ENCODE results near the gene MEIS2.

The MEIS2 gene

DNA sequence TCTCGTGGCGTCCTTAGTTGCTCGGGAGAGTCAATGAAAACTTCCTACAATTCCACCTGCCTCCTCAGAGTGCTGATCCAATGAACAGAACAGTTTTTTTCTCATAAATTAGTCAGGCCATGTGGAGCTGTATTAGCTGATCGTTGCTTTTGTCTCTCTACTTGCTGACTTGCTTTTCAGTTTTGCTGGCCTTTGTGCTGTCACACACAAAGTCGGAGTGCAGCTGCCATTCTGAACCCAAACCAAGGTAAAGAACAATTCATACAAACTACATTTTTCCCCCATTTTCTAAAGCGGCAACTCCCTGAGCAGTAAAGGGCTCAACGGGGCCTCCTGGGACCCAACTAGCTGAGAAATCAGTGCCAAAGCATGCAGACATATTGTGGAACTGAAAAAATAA, 43.1 kb downstream of the MEIS2 start:
- H3K36me3 ChIP-seq (ENCODE audit: insufficient read depth), result no peaks in the 10 kb centered on the region

GRCh38 chr15:37056177-37057121, 43.9 kb downstream of the MEIS2 start:
- Histone ChIP-seq H3K27ac (no peak overlapping the region), H3K36me3 (ENCODE audit: insufficient read depth) (no peaks in the 10 kb centered on the region), H3K4me2 (no peak overlapping the region)

More for the DNA sequence above, 43.1 kb downstream of the MEIS2 start:
- no peak for TF ChIP-seq CTCF (conservative IDR thresholded peaks at IDR 0.05; ENCODE audit: low read depth, low read length)
- no peaks in the 10 kb centered on the region for H4K20me1 ChIP-seq (ENCODE audit: insufficient read depth)
- no peaks in the 10 kb centered on the region for H3K27me3 ChIP-seq (ENCODE audit: insufficient read depth, low read depth)
- H3K79me2 ChIP-seq (ENCODE audit: insufficient read depth, low read depth), result no peaks in the 10 kb centered on the region
- H2AFZ ChIP-seq (ENCODE audit: low read depth), result no peak overlapping the region
- no peaks in the 10 kb centered on the region for H3K4me1 ChIP-seq (ENCODE audit: low read depth, poor library complexity, severe bottlenecking)
- H3K27ac ChIP-seq, result no peak overlapping the region
- no peak overlapping the region for H3K4me2 ChIP-seq
- H3K4me3 ChIP-seq (IDR thresholded peaks at IDR 0.05; ENCODE audit: insufficient read depth, low read depth, low read length), result no peak overlapping the region
- H3K9ac ChIP-seq, result no peak overlapping the region

GRCh38 chr15:37055481-37055880, 44.9 kb downstream of the MEIS2 start:
- H3K4me3 ChIP-seq (IDR thresholded peaks at IDR 0.05; ENCODE audit: insufficient read depth, low read depth, low read length), result no peak overlapping the region

More at GRCh38 chr15:37056177-37057121, 43.9 kb downstream of the MEIS2 start:
- H3K79me2 ChIP-seq (ENCODE audit: insufficient read depth, low read depth), result no peaks in the 10 kb centered on the region
- no peak overlapping the region for H3K4me3 ChIP-seq (IDR thresholded peaks at IDR 0.05; ENCODE audit: insufficient read depth, low read depth, low read length)
- H3K27me3 ChIP-seq (ENCODE audit: insufficient read depth, low read depth), result no peaks in the 10 kb centered on the region
- no peak overlapping the region for H3K9ac ChIP-seq
- H3K4me1 ChIP-seq (ENCODE audit: low read depth, poor library complexity, severe bottlenecking), result no peaks in the 10 kb centered on the region
- TF ChIP-seq CTCF (conservative IDR thresholded peaks at IDR 0.05; ENCODE audit: low read depth, low read length), result no peak
- no peaks in the 10 kb centered on the region for H4K20me1 ChIP-seq (ENCODE audit: insufficient read depth)
- H2AFZ ChIP-seq (ENCODE audit: low read depth), result no peak overlapping the region

DNA sequence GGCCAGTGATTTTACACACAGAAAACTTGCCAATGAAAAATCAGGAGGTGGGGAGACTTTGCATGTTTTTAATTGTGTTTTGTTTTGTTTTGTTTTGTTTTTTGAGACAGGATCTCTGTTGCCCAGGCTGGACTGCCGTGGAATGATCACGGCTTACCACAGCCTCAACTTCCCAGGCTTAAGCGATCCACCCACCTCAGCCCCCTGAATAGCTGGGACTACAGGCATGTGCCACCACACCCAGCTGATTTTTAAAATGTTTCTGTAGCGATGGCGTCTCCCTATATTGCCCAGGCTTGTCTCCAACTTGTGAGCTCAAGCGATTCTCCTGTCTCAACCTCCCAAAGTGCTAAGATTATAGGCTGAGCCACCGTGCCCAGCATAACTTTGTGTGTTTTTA, 46.0 kb downstream of the MEIS2 start:
- Histone ChIP-seq H3K4me3 (IDR thresholded peaks at IDR 0.05; ENCODE audit: insufficient read depth, low read depth, low read length) (no peak overlapping the region), H3K27ac (no peak overlapping the region), H3K4me2 (no peak overlapping the region), H3K36me3 (ENCODE audit: insufficient read depth) (no peaks in the 10 kb centered on the region), H3K9ac (no peak overlapping the region), H3K79me2 (ENCODE audit: insufficient read depth, low read depth) (no peaks in the 10 kb centered on the region), H4K20me1 (ENCODE audit: insufficient read depth) (no peaks in the 10 kb centered on the region), H3K4me1 (ENCODE audit: low read depth, poor library complexity, severe bottlenecking) (no peaks in the 10 kb centered on the region), H3K27me3 (ENCODE audit: insufficient read depth, low read depth) (no peaks in the 10 kb centered on the region), H2AFZ (ENCODE audit: low read depth) (no peak overlapping the region)
- no peak for TF ChIP-seq CTCF (conservative IDR thresholded peaks at IDR 0.05; ENCODE audit: low read depth, low read length)

More at GRCh38 chr15:37055481-37055880, 44.9 kb downstream of the MEIS2 start:
- Histone ChIP-seq H3K9ac (no peak overlapping the region), H3K36me3 (ENCODE audit: insufficient read depth) (no peaks in the 10 kb centered on the region), H3K27ac (no peak overlapping the region), H3K79me2 (ENCODE audit: insufficient read depth, low read depth) (no peaks in the 10 kb centered on the region), H3K4me1 (ENCODE audit: low read depth, poor library complexity, severe bottlenecking) (no peaks in the 10 kb centered on the region), H2AFZ (ENCODE audit: low read depth) (no peak overlapping the region), H4K20me1 (ENCODE audit: insufficient read depth) (no peaks in the 10 kb centered on the region), H3K4me2 (no peak overlapping the region), H3K27me3 (ENCODE audit: insufficient read depth, low read depth) (no peaks in the 10 kb centered on the region)
- TF ChIP-seq CTCF (conservative IDR thresholded peaks at IDR 0.05; ENCODE audit: low read depth, low read length), result no peak

All from KMS-11 (cell line).